LoVo (cell line): ENCODE data around the gene DIP2C.
"Not testable (repeated sequence)": the region's sequence is repeated elsewhere in the genome, so short reads cannot be mapped to it uniquely, and the experiment has no call there.

Experiments used
- DNase-seq: peaks from one replicate; pipeline ENCODE4 v3.0.0-alpha.2; 2016; ENCODE audit warnings: low spot score

DIP2C gene

GRCh38 chr10:266974-267425 is 422.5 kb downstream of the DIP2C start:
- no peak for DNase-seq

GRCh38 chr10:265816-266588 is 423.5 kb downstream of the DIP2C start:
- not testable (repeated sequence) for DNase-seq

GRCh38 chr10:265074-265440 is 424.4 kb downstream of the DIP2C start:
- DNase-seq = not testable (repeated sequence)

GRCh38 chr10:264160-265073 is 425.1 kb downstream of the DIP2C start:
- DNase-seq = not testable (repeated sequence)

- DNase-seq = no peak
Measured at GRCh38 chr10:260819-261429, 428.5 kb downstream of the DIP2C start.

- no peak for DNase-seq
Measured at GRCh38 chr10:251982-252582, 437.4 kb downstream of the DIP2C start.

GRCh38 chr10:248307-248706 is 441.2 kb downstream of the DIP2C start:
- no peak for DNase-seq

- no peak for DNase-seq
Measured at GRCh38 chr10:247480-247879, 442.0 kb downstream of the DIP2C start.

GRCh38 chr10:246431-246830 is 443.0 kb downstream of the DIP2C start:
- no peak for DNase-seq

- DNase-seq = no peak
Measured at GRCh38 chr10:244227-244626, 445.2 kb downstream of the DIP2C start.

- DNase-seq = no peak
Measured at GRCh38 chr10:241966-242643, 447.4 kb downstream of the DIP2C start.

- DNase-seq = no peak
Measured at GRCh38 chr10:241451-241850, 448.0 kb downstream of the DIP2C start.

GRCh38 chr10:239109-239508 is 450.4 kb downstream of the DIP2C start:
- no peak for DNase-seq

- DNase-seq = no peak
Measured at GRCh38 chr10:235915-236314, 453.6 kb downstream of the DIP2C start.

- no peak for DNase-seq
Measured at GRCh38 chr10:234708-235406, 454.6 kb downstream of the DIP2C start.

- no peak for DNase-seq
Measured at GRCh38 chr10:232878-233277, 456.6 kb downstream of the DIP2C start.

- DNase-seq = no peak
Measured at GRCh38 chr10:232061-232460, 457.4 kb downstream of the DIP2C start.

- no peak for DNase-seq
Measured at GRCh38 chr10:230758-231157, 458.7 kb downstream of the DIP2C start.

GRCh38 chr10:228366-228765 is 461.1 kb downstream of the DIP2C start:
- no peak for DNase-seq

GRCh38 chr10:227014-227413 is 462.5 kb downstream of the DIP2C start:
- no peak for DNase-seq

- DNase-seq = no peak
Measured at GRCh38 chr10:226018-226417, 463.4 kb downstream of the DIP2C start.
